H1 (cell line): ENCODE results near the gene ASCC3. TPM values are rescaled to one million over a fixed set of nuclear protein-coding genes. Genes with fewer than 3 reads are reported as not detected.

ENCODE experiments used
- polyA plus RNA-seq, 7 experiments: library from polyadenylated mRNA; depleted of rRNA in 3 of 7; stranded (reverse) in 5 of 7; unstranded in 2 of 7; fragments of >200 nt in 5 of 7; fragments of 200-250 nt in 2 of 7; gene quantifications; 1 replicate in 5 of 7; 2 replicates in 1 of 7; 4 replicates in 1 of 7; pipeline versions ENCODE4 v1.2.1 to v1.2.3, GENCODE V29; 2011 to 2013; ENCODE audit warnings: missing spikeins in 2 of 7, mixed read lengths in 2 of 7
- total RNA-seq: library from RNA; stranded (reverse); fragmentation: NEBNext Ultra II Directional; extraction: Animal tissue kit (Norgen Biotek cat#: 25700); gene quantifications from 2 replicates; pipeline ENCODE4 v1.2.1, GENCODE V29; 2021
- TF ChIP-seq, protein P1 (sequence below): IDR thresholded peaks from 2 replicates; pipeline ENCODE4 v1.6.1; 2012; ENCODE audit warnings: low read length, inconsistent platforms

Gene ASCC3
- total and polyA plus RNA-seq, 2 of the 8 experiments (the other 6 are each of a cell fraction or from before 2014, with no cell fraction given), result 37.5 to 77.8 TPM

GRCh38 chr6:100485268-100485667 is 395.9 kb downstream of the ASCC3 start (continued):
- TF ChIP-seq, protein P1, sequence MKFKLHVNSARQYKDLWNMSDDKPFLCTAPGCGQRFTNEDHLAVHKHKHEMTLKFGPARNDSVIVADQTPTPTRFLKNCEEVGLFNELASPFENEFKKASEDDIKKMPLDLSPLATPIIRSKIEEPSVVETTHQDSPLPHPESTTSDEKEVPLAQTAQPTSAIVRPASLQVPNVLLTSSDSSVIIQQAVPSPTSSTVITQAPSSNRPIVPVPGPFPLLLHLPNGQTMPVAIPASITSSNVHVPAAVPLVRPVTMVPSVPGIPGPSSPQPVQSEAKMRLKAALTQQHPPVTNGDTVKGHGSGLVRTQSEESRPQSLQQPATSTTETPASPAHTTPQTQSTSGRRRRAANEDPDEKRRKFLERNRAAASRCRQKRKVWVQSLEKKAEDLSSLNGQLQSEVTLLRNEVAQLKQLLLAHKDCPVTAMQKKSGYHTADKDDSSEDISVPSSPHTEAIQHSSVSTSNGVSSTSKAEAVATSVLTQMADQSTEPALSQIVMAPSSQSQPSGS, result no peak
